ENCODE measurements around the gene XK.

DNA sequence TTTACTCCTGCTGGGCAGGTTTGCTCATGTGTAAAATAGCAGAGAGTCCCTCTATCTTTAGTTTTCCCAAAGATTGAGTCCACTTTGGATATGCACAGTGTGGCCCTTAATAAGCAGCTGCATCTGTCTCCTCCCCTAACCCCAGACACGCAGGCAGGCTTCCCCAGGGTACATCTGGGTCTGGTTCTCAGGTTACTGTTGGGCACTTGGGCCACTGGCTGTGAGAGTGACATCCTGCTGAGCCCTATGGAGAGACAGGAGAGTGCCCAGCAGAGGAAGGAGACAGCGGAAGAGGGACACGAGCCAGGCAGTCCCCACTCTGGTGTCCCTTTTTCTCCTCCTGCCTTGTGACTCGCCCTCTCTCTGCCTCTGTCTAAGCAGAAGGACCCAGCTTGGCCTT is 16.0 kb downstream of the XK start:
- TF ChIP-seq, protein P1, sequence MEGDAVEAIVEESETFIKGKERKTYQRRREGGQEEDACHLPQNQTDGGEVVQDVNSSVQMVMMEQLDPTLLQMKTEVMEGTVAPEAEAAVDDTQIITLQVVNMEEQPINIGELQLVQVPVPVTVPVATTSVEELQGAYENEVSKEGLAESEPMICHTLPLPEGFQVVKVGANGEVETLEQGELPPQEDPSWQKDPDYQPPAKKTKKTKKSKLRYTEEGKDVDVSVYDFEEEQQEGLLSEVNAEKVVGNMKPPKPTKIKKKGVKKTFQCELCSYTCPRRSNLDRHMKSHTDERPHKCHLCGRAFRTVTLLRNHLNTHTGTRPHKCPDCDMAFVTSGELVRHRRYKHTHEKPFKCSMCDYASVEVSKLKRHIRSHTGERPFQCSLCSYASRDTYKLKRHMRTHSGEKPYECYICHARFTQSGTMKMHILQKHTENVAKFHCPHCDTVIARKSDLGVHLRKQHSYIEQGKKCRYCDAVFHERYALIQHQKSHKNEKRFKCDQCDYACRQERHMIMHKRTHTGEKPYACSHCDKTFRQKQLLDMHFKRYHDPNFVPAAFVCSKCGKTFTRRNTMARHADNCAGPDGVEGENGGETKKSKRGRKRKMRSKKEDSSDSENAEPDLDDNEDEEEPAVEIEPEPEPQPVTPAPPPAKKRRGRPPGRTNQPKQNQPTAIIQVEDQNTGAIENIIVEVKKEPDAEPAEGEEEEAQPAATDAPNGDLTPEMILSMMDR (IDR thresholded peaks at IDR 0.05; ENCODE audit: insufficient read depth, low read length, poor library complexity, severe bottlenecking) = no peak
- TF ChIP-seq EZH2phosphoT487 (conservative IDR thresholded peaks at IDR 0.05; ENCODE audit: low read length) = no peak

Data from SU-DHL-6 (cell line).